Measurements from ENCODE around the gene SP100.
"Not testable (repeated sequence)": the region's sequence is repeated elsewhere in the genome, so short reads cannot be mapped to it uniquely, and the experiment has no call there.

SP100 gene

DNA sequence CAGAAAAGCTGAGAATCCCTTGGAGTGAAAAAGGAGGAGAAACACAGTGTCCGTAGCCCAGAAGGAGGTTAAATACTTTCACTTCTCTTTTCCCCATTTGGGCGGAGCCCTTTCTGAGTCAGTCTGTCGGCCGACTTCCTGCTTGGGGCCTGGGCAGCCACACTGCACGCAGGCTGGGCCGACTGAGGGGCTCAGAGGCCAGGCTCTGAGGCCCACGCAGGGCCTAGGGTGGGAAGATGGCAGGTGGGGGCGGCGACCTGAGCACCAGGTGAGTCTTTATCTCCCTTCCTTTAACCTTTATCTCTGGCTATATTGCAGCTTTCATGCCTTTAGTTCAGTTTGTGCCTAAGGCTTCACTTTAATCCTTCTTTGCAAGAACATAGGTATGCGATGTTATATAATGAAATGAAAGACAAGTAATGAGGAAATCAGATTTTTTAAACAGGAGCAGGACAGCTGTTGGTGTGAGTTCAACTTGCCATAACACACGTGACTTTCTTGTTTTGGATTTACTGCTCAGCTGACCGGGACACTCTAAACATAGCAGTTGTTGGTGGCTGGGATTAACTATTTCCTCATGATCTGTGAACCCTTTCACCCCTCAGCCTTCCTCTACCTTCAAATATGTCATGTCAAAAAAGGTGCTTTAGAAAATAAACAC is at the start of gene SP100:
Gene SP100 (plus strand): TSS at position 141 of the 661 bp plus-strand sequence. CDS start 96 bp downstream, at position 237.
- peak; percentile 78 for DNase-seq (ENCODE audit: low read depth)
- H3K4me3 ChIP-seq (ENCODE audit: low read length): peak within 1 kb of the TSS; percentile 61
- TF ChIP-seq, protein P1, sequence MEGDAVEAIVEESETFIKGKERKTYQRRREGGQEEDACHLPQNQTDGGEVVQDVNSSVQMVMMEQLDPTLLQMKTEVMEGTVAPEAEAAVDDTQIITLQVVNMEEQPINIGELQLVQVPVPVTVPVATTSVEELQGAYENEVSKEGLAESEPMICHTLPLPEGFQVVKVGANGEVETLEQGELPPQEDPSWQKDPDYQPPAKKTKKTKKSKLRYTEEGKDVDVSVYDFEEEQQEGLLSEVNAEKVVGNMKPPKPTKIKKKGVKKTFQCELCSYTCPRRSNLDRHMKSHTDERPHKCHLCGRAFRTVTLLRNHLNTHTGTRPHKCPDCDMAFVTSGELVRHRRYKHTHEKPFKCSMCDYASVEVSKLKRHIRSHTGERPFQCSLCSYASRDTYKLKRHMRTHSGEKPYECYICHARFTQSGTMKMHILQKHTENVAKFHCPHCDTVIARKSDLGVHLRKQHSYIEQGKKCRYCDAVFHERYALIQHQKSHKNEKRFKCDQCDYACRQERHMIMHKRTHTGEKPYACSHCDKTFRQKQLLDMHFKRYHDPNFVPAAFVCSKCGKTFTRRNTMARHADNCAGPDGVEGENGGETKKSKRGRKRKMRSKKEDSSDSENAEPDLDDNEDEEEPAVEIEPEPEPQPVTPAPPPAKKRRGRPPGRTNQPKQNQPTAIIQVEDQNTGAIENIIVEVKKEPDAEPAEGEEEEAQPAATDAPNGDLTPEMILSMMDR (IDR thresholded peaks at IDR 0.05; ENCODE audit: insufficient read depth, low read depth, low read length, missing control alignments): no peak

DNA sequence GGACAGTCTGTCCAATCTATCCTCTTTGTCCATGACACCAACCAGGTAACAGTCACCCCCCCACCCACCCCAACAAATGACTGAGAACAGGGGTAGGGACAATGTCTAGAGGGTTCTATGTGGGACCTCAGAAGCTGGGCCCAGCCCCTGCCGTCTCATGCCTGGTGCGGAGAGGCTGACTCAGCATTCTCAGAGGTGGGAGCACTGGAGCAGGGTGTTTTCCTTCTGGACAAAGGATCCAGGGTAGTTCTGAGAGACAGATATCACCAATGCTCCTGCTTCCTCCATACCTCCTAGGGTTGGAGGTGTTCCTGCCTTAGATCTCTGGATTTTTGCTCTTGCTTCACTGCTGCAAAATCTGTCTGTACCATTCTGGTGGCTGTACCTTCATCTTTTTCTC is 33.9 kb upstream of the SP100 start:
- H3K4me3 ChIP-seq (ENCODE audit: low read length): no peak overlapping the region
- TF ChIP-seq, protein P1 (IDR thresholded peaks at IDR 0.05; ENCODE audit: insufficient read depth, low read depth, low read length, missing control alignments): no peak
- DNase-seq (ENCODE audit: low read depth): no peak

DNA sequence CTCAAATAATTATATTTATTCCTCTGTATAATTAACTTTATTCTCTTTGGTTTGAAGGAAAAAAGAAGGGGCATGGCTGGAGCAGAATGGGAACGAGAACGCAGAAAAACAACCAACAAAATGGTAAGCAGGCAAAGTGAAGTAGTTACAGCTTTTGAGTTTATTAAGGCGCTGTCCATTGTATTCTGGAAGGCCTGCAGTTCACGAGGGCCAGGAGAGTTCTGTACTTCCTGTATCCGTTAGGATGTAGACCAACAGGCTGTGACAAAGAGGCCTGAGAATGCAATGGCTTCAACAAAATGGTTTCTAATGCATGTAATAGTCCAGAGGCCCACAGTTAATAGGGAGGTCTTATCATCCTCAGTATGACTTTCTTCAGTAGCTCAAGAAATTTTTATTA is 32.5 kb upstream of the SP100 start:
- TF ChIP-seq, protein P1 (IDR thresholded peaks at IDR 0.05; ENCODE audit: insufficient read depth, low read depth, low read length, missing control alignments): no peak
- no peak for DNase-seq (ENCODE audit: low read depth)
- no peak overlapping the region for H3K4me3 ChIP-seq (ENCODE audit: low read length)

DNA sequence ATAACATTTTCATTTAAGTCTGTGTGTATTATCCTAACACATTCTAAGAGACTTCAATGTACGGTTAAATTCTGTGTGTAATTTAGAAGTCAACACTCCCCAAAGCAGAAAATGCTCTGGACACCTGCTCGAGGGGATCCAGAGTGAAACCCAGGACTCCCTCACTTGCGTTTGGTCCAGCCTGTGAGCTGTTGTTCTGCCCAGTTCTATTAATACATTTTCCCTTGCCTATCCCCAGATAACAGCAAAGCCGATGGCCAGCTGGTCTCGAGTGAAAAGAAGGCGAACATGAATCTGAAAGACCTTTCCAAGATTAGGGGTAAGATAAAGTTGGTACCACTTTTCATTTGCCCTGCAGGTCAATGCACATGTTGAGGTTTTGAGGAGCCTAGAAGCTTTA is 31.0 kb upstream of the SP100 start:
- no peak overlapping the region for H3K4me3 ChIP-seq (ENCODE audit: low read length)
- DNase-seq (ENCODE audit: low read depth): no peak
- TF ChIP-seq, protein P1 (IDR thresholded peaks at IDR 0.05; ENCODE audit: insufficient read depth, low read depth, low read length, missing control alignments): no peak

DNA sequence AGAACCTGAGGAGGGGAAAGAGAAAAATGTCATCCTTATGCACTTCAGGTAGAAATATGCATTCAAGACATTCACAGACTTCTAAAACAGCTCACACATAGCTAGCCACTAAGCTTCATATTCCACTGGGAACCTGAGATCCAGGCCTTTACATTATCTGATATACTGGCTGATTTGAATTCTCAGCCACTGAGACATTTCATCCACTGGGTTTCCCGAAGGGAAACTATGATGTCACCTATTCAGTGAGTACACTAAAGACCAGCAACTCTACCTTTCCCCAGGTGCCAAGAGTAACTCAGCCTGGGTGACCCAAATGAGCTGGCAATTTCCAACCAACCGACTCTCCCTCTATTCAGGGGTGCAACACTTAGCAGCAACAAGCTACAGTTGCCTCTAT is 21.7 kb upstream of the SP100 start:
- TF ChIP-seq, protein P1 (IDR thresholded peaks at IDR 0.05; ENCODE audit: insufficient read depth, low read depth, low read length, missing control alignments): no peak
- no peak for DNase-seq (ENCODE audit: low read depth)
- no peak overlapping the region for H3K4me3 ChIP-seq (ENCODE audit: low read length)

DNA sequence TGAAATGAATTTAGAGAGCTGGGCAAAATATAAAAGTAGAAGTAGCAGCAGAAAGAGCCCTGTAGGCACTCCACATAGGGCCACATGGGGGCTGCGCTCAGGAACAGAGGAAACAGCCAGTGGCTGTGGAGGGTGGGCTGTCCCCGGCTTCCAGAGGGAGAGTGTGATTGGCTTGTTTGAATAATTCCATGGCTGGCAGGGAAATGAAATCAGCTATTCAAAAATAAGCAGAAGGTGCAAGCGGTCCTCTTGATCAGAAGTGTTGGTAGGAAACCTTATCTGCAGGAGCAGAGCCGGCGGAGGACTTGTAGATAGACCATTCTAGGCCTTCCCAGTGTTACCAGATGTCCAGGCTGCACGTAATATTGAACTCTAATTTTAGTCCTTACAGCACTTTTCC is 17.3 kb upstream of the SP100 start:
- not testable (repeated sequence) for DNase-seq (ENCODE audit: low read depth); H3K4me3 ChIP-seq (ENCODE audit: low read length)

DNA sequence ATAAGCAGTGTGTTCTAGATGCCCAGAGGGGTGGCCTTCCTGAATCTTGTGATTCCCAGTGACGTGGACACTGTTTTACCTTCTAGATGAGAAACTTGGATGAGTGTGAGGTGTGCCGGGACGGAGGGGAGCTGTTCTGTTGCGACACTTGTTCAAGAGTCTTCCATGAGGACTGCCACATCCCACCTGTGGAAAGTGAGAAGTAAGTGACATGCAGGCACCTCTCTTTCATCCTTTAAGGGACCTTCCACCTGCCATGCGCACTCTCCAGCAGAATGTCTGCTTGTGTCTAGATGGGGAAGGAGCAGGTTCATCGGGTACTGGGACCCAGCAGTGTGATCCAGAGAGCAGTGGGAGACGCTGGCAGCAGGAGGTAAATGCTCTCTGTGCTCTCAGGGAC is 16.0 kb upstream of the SP100 start:
- no peak for DNase-seq (ENCODE audit: low read depth)
- TF ChIP-seq, protein P1 (IDR thresholded peaks at IDR 0.05; ENCODE audit: insufficient read depth, low read depth, low read length, missing control alignments): no peak
- H3K4me3 ChIP-seq (ENCODE audit: low read length): no peak overlapping the region
